CD4-positive, CD25-positive, alpha-beta regulatory T cell (primary cell): ENCODE measurements around the gene DDX21. TPM values are rescaled to one million over a fixed set of nuclear protein-coding genes. Genes with fewer than 3 reads are reported as not detected.
A peak's percentile ranks its signal among the peaks of the same experiment; 100 is the strongest.
"Not testable (repeated sequence)": the region's sequence is repeated elsewhere in the genome, so short reads cannot be mapped to it uniquely, and the experiment has no call there.

Experiments
- ATAC-seq, 2 donors: fragments of 150-1000 bp; cut with Tn5 transposase; one replicate each; pipeline ENCODE4 v1.10.0; 2021; ENCODE audit warnings: low read depth in 2 of 2, moderate number of reproducible peaks in 2 of 2, moderate library complexity in 1 of 2
- DNase-seq, 3 donors: peaks; one replicate each; pipeline versions ENCODE4 v3.0.0 to v3.0.0-alpha.2; 2012 to 2022; ENCODE audit warnings: mixed read lengths in 1 of 3
- H3K27ac ChIP-seq: one replicate; pipeline ENCODE4 v1.7.0; 2013; ENCODE audit warnings: mild to moderate bottlenecking, low read length; ENCODE audit not compliant: insufficient read depth, poor library complexity, severe bottlenecking
- H3K27me3 ChIP-seq: one replicate; pipeline ENCODE4 v1.7.0; 2013; ENCODE audit warnings: low read length; ENCODE audit not compliant: control insufficient read depth, insufficient read depth
- H3K36me3 ChIP-seq: one replicate; pipeline ENCODE4 v1.7.0; 2013; ENCODE audit warnings: mild to moderate bottlenecking, low read length, moderate library complexity; ENCODE audit not compliant: control insufficient read depth, insufficient read depth
- H3K4me1 ChIP-seq: 2 replicates; pipeline ENCODE4 v1.7.0; 2013; ENCODE audit warnings: mild to moderate bottlenecking, low read length; ENCODE audit not compliant: insufficient read depth, control insufficient read depth, poor library complexity, severe bottlenecking
- H3K4me3 ChIP-seq: one replicate; pipeline ENCODE4 v1.7.0; 2013; ENCODE audit warnings: low read depth, mild to moderate bottlenecking, low read length, moderate library complexity
- H3K9me3 ChIP-seq, 2 experiments: 1 replicate in 1 of 2; 2 replicates in 1 of 2; pipeline ENCODE4 v1.7.0; 2013; ENCODE audit warnings: low read length in 2 of 2, mild to moderate bottlenecking in 1 of 2, moderate library complexity in 1 of 2; ENCODE audit not compliant: control insufficient read depth in 2 of 2
- H3K27ac Mint-ChIP-seq, 3 donors: one replicate each; pipeline ENCODE4 v1.8.0; 2020 to 2022; ENCODE audit warnings: mild to moderate bottlenecking in 3 of 3, mixed read lengths in 3 of 3, moderate library complexity in 2 of 3
- H3K27me3 Mint-ChIP-seq: one replicate; pipeline ENCODE4 v1.8.0; 2022; ENCODE audit warnings: mild to moderate bottlenecking, mixed read lengths
- H3K36me3 Mint-ChIP-seq: one replicate; pipeline ENCODE4 v1.8.0; 2020; ENCODE audit warnings: mixed read lengths
- H3K4me1 Mint-ChIP-seq, 4 donors: one replicate each; pipeline ENCODE4 v1.8.0; 2020 to 2022; ENCODE audit warnings: mixed read lengths in 4 of 4, mild to moderate bottlenecking in 1 of 4
- H3K4me3 Mint-ChIP-seq, 4 donors: one replicate each; pipeline ENCODE4 v1.8.0; 2020 to 2022; ENCODE audit warnings: mild to moderate bottlenecking in 4 of 4, mixed read lengths in 4 of 4, moderate library complexity in 3 of 4
- H3K9me3 Mint-ChIP-seq, 7 donors: one replicate each; pipeline ENCODE4 v1.8.0; 2020 to 2022; ENCODE audit warnings: mixed read lengths in 7 of 7, mild to moderate bottlenecking in 3 of 7, moderate library complexity in 2 of 7
- polyA plus RNA-seq, 4 donors: library from polyadenylated mRNA; unstranded; fragments of 300-500 nt; fragmentation: Illumina TruSeq; gene quantifications; one replicate each; pipeline ENCODE4 v1.2.3, GENCODE V29; 2021
- total RNA-seq: library from RNA; stranded (reverse); gene quantifications from one replicate; pipeline ENCODE4 v1.2.3, GENCODE V29; 2022

DDX21 gene
- total and polyA plus RNA-seq, 5 donors from 2014 or later, result 9.6 to 117 (median 15.3) TPM

- Histone ChIP-seq H3K27me3 (no peaks in the 10 kb centered on the region), H3K4me1 (no peaks in the 10 kb centered on the region), H3K27ac (no peak overlapping the region), H3K4me3 (no peak overlapping the region), H3K36me3 (peaks cover 71% of the 10 kb centered on the region), H3K9me3 (no peaks in the 10 kb centered on the region)
- Mint-ChIP-seq H3K27me3 (no peaks in the 10 kb centered on the region), H3K9me3 (no peaks in the 10 kb centered on the region), H3K4me3 (peak overlapping the region in 1 of 4 donors; percentile 47), H3K4me1 (peaks cover 4 to 6% (median 5%) of the 10 kb centered on the region in 4 donors), H3K27ac (peak overlapping the region in 2 of 3 donors; percentile 60 to 81), H3K36me3 (peaks cover 25% of the 10 kb centered on the region)
- no peak for ATAC-seq
- DNase-seq, result no peak
These were observed 17.9 kb upstream of the DDX21 start for GRCh38 chr10:68938117-68938516.

GRCh38 chr10:68938884-68939283, 17.1 kb upstream of the DDX21 start:
- no peak overlapping the region for H3K4me3 ChIP-seq
- H3K36me3 ChIP-seq, result peaks cover 78% of the 10 kb centered on the region
- H3K4me3 Mint-ChIP-seq, result no peak overlapping the region
- no peaks in the 10 kb centered on the region for H3K4me1 ChIP-seq
- ATAC-seq, result no peak
- no peaks in the 10 kb centered on the region for H3K9me3 Mint-ChIP-seq
- no peak for DNase-seq
- H3K27ac Mint-ChIP-seq, result peak overlapping the region in 1 of 3 donors; percentile 60
- peaks cover 4 to 6% (median 5%) of the 10 kb centered on the region in 4 donors for H3K4me1 Mint-ChIP-seq
- H3K27me3 ChIP-seq, result no peaks in the 10 kb centered on the region
- peaks cover 26% of the 10 kb centered on the region for H3K36me3 Mint-ChIP-seq
- no peak overlapping the region for H3K27ac ChIP-seq
- no peaks in the 10 kb centered on the region for H3K27me3 Mint-ChIP-seq
- no peaks in the 10 kb centered on the region for H3K9me3 ChIP-seq

GRCh38 chr10:68940917-68941316, 15.1 kb upstream of the DDX21 start:
- not testable (repeated sequence) for H3K27ac Mint-ChIP-seq, H3K9me3 Mint-ChIP-seq
- H3K36me3 Mint-ChIP-seq, result peaks cover 37% of the 10 kb centered on the region

DNA sequence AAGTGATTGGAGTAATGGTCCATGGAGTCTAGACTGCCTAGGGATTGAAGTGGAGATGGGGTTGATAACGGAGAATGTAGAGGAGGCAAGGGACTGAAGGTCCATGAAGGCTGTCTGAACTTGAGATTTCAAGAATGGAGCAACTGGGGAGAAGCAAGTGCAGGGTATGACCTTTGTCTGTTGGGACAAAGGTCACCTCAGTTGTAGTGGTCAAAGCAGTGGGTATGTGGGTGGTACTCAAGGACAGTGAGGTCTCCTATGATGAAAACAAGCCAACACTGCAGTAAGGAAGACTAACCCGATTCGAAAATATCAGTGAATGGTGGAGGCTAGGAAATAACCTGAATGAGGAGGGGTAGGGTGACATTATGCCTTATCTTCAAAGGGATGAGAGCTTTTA, 5.4 kb upstream of the DDX21 start:
- Histone ChIP-seq H3K4me1 (peaks cover 4% of the 10 kb centered on the region), H3K4me3 (no peak overlapping the region), H3K27ac (no peak overlapping the region), H3K27me3 (no peaks in the 10 kb centered on the region), H3K36me3 (peaks cover 23% of the 10 kb centered on the region), H3K9me3 (no peaks in the 10 kb centered on the region)
- H3K36me3 Mint-ChIP-seq, result peaks cover 15% of the 10 kb centered on the region
- ATAC-seq (no peak), DNase-seq (no peak)
- no peak overlapping the region for H3K4me3 Mint-ChIP-seq
- H3K9me3 Mint-ChIP-seq, result no peaks in the 10 kb centered on the region
- H3K27me3 Mint-ChIP-seq, result no peaks in the 10 kb centered on the region
- H3K4me1 Mint-ChIP-seq, result peaks cover 0 to 8% (median 3%) of the 10 kb centered on the region in 4 donors
- no peak overlapping the region for H3K27ac Mint-ChIP-seq

More at GRCh38 chr10:68940917-68941316, 15.1 kb upstream of the DDX21 start:
- not testable (repeated sequence) for DNase-seq, H3K4me1 Mint-ChIP-seq, H3K4me3 Mint-ChIP-seq, H3K27me3 ChIP-seq, H3K4me3 ChIP-seq, H3K4me1 ChIP-seq, H3K27ac ChIP-seq, H3K9me3 ChIP-seq, ATAC-seq, H3K27me3 Mint-ChIP-seq
- H3K36me3 ChIP-seq, result peaks cover 72% of the 10 kb centered on the region

GRCh38 chr10:68954904-68955303, 1.1 kb upstream of the DDX21 start:
- H3K36me3 ChIP-seq, result peaks cover 3% of the 10 kb centered on the region
- DNase-seq (no peak), ATAC-seq (no peak)
- peaks cover 0 to 1% (median 0%) of the 10 kb centered on the region in 7 donors for H3K9me3 Mint-ChIP-seq
- no peaks in the 10 kb centered on the region for H3K9me3 ChIP-seq
- H3K4me1 ChIP-seq, result peaks cover 28% of the 10 kb centered on the region
- H3K27ac Mint-ChIP-seq, result peak overlapping the region in 2 of 3 donors; percentile 5 to 99
- H3K27me3 ChIP-seq, result no peaks in the 10 kb centered on the region
- peaks cover 7% of the 10 kb centered on the region for H3K36me3 Mint-ChIP-seq
- peak overlapping the region; percentile 99 for H3K27ac ChIP-seq
- H3K4me3 Mint-ChIP-seq, result peak overlapping the region; percentile 4 to 95 (median 41)
- peaks cover 6% of the 10 kb centered on the region for H3K27me3 Mint-ChIP-seq
- H3K4me1 Mint-ChIP-seq, result peaks cover 9 to 40% (median 27%) of the 10 kb centered on the region in 4 donors
- H3K4me3 ChIP-seq, result peak overlapping the region; percentile 95

DNA sequence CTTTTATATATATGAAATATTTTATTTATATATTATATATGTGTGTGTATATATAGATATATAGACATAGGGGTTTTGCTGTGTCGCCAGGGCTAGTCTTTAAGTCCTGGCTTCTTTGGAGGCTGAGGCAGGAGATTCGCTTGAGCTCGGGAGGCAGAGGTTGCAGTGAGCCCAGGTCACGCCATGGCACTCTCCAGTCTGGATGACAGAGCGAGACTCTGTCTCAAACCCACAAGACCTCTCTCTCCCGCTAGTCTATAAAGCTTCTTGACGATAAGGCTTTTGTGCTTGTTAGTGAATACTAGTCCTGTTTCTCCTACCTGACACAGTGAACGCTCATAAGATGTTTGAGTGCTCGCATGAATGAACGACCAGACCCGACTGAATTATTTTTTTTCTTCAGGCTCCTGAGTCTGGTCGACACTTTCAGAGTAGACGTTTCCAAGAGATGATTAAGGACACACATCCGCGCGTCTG, 577 bp upstream of the DDX21 start:
- DNase-seq, result no peak
- no peaks in the 10 kb centered on the region for H3K9me3 ChIP-seq
- peak overlapping the region; percentile 99 for H3K27ac ChIP-seq
- peaks cover 28% of the 10 kb centered on the region for H3K4me1 ChIP-seq
- Mint-ChIP-seq H3K27ac (peak overlapping the region; percentile 95 to 100 (median 99)), H3K4me3 (peak overlapping the region; percentile 95 to 100 (median 99)), H3K27me3 (peaks cover 6% of the 10 kb centered on the region), H3K4me1 (peaks cover 11 to 43% (median 30%) of the 10 kb centered on the region in 4 donors), H3K36me3 (peaks cover 9% of the 10 kb centered on the region), H3K9me3 (peaks cover 0 to 1% (median 0%) of the 10 kb centered on the region in 7 donors)
- H3K36me3 ChIP-seq, result peaks cover 6% of the 10 kb centered on the region
- H3K4me3 ChIP-seq, result peak overlapping the region; percentile 95
- no peaks in the 10 kb centered on the region for H3K27me3 ChIP-seq
- ATAC-seq, result peak; percentile 3 to 22

- H3K4me1 ChIP-seq, result peaks cover 28% of the 10 kb centered on the region
- H3K4me1 Mint-ChIP-seq, result peaks cover 18 to 54% (median 40%) of the 10 kb centered on the region in 4 donors
- H3K27ac Mint-ChIP-seq, result peak overlapping the region; percentile 95 to 100 (median 99)
These were observed 1.3 kb downstream of the DDX21 start for GRCh38 chr10:68957284-68957615.

GRCh38 chr10:68957654-68958053, 1.7 kb downstream of the DDX21 start:
- Histone ChIP-seq H3K4me1 (peaks cover 28% of the 10 kb centered on the region), H3K9me3 (no peaks in the 10 kb centered on the region), H3K27ac (peak overlapping the region; percentile 99), H3K4me3 (peak overlapping the region; percentile 99), H3K36me3 (peaks cover 28% of the 10 kb centered on the region), H3K27me3 (no peaks in the 10 kb centered on the region)
- H3K27ac Mint-ChIP-seq, result peak overlapping the region in 2 of 3 donors; percentile 99 to 100
- H3K27me3 Mint-ChIP-seq, result peaks cover 6% of the 10 kb centered on the region
- ATAC-seq, result no peak
- peaks cover 18 to 58% (median 41%) of the 10 kb centered on the region in 4 donors for H3K4me1 Mint-ChIP-seq
- peaks cover 21% of the 10 kb centered on the region for H3K36me3 Mint-ChIP-seq
- no peak for DNase-seq
- H3K4me3 Mint-ChIP-seq, result peak overlapping the region; percentile 95 to 100 (median 99)
- H3K9me3 Mint-ChIP-seq, result peaks cover 0 to 1% (median 0%) of the 10 kb centered on the region in 7 donors

More at GRCh38 chr10:68957284-68957615, 1.3 kb downstream of the DDX21 start:
- Histone ChIP-seq H3K36me3 (peaks cover 24% of the 10 kb centered on the region), H3K27me3 (no peaks in the 10 kb centered on the region), H3K27ac (peak overlapping the region; percentile 99), H3K9me3 (no peaks in the 10 kb centered on the region), H3K4me3 (peak overlapping the region; percentile 99)
- H3K4me3 Mint-ChIP-seq, result peak overlapping the region; percentile 95 to 100 (median 99)
- no peak for DNase-seq
- no peak for ATAC-seq
- peaks cover 0 to 1% (median 0%) of the 10 kb centered on the region in 7 donors for H3K9me3 Mint-ChIP-seq
- H3K36me3 Mint-ChIP-seq, result peaks cover 19% of the 10 kb centered on the region
- peaks cover 6% of the 10 kb centered on the region for H3K27me3 Mint-ChIP-seq
